K562 treated with DMSO at 1 percent for 4 hours (cell line): ENCODE results near the gene PLEKHB2. TPM values are rescaled to one million over a fixed set of nuclear protein-coding genes. Genes with fewer than 3 reads are reported as not detected.

Experiments
- total RNA-seq: library from RNA; unstranded; fragments of 300-600 nt; gene quantifications from 2 replicates; pipeline ENCODE4 v1.2.3, GENCODE V29; 2022; ENCODE audit not compliant: insufficient read depth

Gene PLEKHB2
- total RNA-seq, result 62.4 and 79.6 TPM in 2 replicates

GRCh38 chr2:131105156-131105949 is at the start of gene PLEKHB2:
PLEKHB2 (plus strand) TSS chr2:131105336; CDS start chr2:131120942, 15,606 bp downstream.

GRCh38 chr2:131093006-131093695 is 12.0 kb upstream of the PLEKHB2 start, which contains the start of gene FAM168B:
FAM168B (minus strand) TSS chr2:131093460; CDS start chr2:131082646, 10,814 bp downstream.

Other genes starting within 250 kb of the PLEKHB2 start
- 111 and 120 TPM in 2 replicates for gene FAM168B, start 11.9 kb upstream of the PLEKHB2 start, total RNA-seq
- 1.7 and 3.2 TPM in 2 replicates for gene POTEE, start 104.2 kb downstream of the PLEKHB2 start, total RNA-seq